ENCODE results near the gene CABP1.

- no peak for TF ChIP-seq CTCF (IDR thresholded peaks at IDR 0.05)
- no peak for TF ChIP-seq POLR2A (IDR thresholded peaks at IDR 0.05)
Observed at GRCh38 chr12:120668091-120668867, 27.9 kb downstream of the CABP1 start.
